Measurements from ENCODE around the gene KDM4B.

KDM4B gene

GRCh38 chr19:5091684-5092480 is 123.0 kb downstream of the KDM4B start:
- peak; percentile 50 for DNase-seq (ENCODE audit: low spot score)

- no peak for DNase-seq (ENCODE audit: low spot score)
Measured at GRCh38 chr19:5092481-5092843, 123.5 kb downstream of the KDM4B start.

- DNase-seq (ENCODE audit: low spot score), result no peak
Measured at GRCh38 chr19:5093297-5093928, 124.5 kb downstream of the KDM4B start.

GRCh38 chr19:5093948-5094718 is 125.2 kb downstream of the KDM4B start:
- DNase-seq (ENCODE audit: low spot score), result no peak

- DNase-seq (ENCODE audit: low spot score), result no peak
Measured at GRCh38 chr19:5094768-5095567, 126.1 kb downstream of the KDM4B start.

GRCh38 chr19:5095568-5095850 is 126.6 kb downstream of the KDM4B start:
- DNase-seq (ENCODE audit: low spot score), result no peak

- no peak for DNase-seq (ENCODE audit: low spot score)
Measured at GRCh38 chr19:5096536-5096935, 127.6 kb downstream of the KDM4B start.

GRCh38 chr19:5097331-5097930 is 128.5 kb downstream of the KDM4B start:
- DNase-seq (ENCODE audit: low spot score), result no peak

- DNase-seq (ENCODE audit: low spot score), result no peak
Measured at GRCh38 chr19:5097959-5098623, 129.2 kb downstream of the KDM4B start.

GRCh38 chr19:5098646-5099045 is 129.7 kb downstream of the KDM4B start:
- DNase-seq (ENCODE audit: low spot score), result no peak

GRCh38 chr19:5099701-5100221 is 130.8 kb downstream of the KDM4B start:
- no peak for DNase-seq (ENCODE audit: low spot score)

- no peak for DNase-seq (ENCODE audit: low spot score)
Measured at GRCh38 chr19:5101871-5102270, 133.0 kb downstream of the KDM4B start.

- no peak for DNase-seq (ENCODE audit: low spot score)
Measured at GRCh38 chr19:5102520-5102919, 133.6 kb downstream of the KDM4B start.

GRCh38 chr19:5103061-5103701 is 134.3 kb downstream of the KDM4B start:
- DNase-seq (ENCODE audit: low spot score), result peak; percentile 75

- no peak for DNase-seq (ENCODE audit: low spot score)
Measured at GRCh38 chr19:5103812-5104410, 135.0 kb downstream of the KDM4B start.

- no peak for DNase-seq (ENCODE audit: low spot score)
Measured at GRCh38 chr19:5104871-5105351, 136.0 kb downstream of the KDM4B start.

GRCh38 chr19:5106191-5106726 is 137.3 kb downstream of the KDM4B start:
- no peak for DNase-seq (ENCODE audit: low spot score)

- DNase-seq (ENCODE audit: low spot score), result no peak
Measured at GRCh38 chr19:5106971-5107370, 138.1 kb downstream of the KDM4B start.

- DNase-seq (ENCODE audit: low spot score), result no peak
Measured at GRCh38 chr19:5107432-5108122, 138.7 kb downstream of the KDM4B start.

Measured in AG08395 (cell line).